KMS-11 (cell line): ENCODE results near the gene DNM1.
"Not testable (repeated sequence)": the region's sequence is repeated elsewhere in the genome, so short reads cannot be mapped to it uniquely, and the experiment has no call there.

Source experiments
- H2AFZ ChIP-seq: fragments of 200-600 bp; sonication (generic); 2 replicates; pipeline ENCODE4 v1.6.1; 2016; ENCODE audit warnings: antibody characterized with exemption, mixed run types, low read depth
- H3K27ac ChIP-seq: fragments of 200-600 bp; sonication (generic); 2 replicates; pipeline ENCODE4 v1.6.1; 2016; ENCODE audit warnings: mild to moderate bottlenecking, mixed run types
- H3K27me3 ChIP-seq: fragments of 200-600 bp; sonication (generic); 2 replicates; pipeline ENCODE4 v1.6.1; 2017; ENCODE audit warnings: mild to moderate bottlenecking, low read depth, mixed run types, moderate library complexity; ENCODE audit not compliant: insufficient read depth
- H3K36me3 ChIP-seq: fragments of 200-600 bp; sonication (generic); 2 replicates; pipeline ENCODE4 v1.6.1; 2017; ENCODE audit warnings: mild to moderate bottlenecking, mixed run types; ENCODE audit not compliant: insufficient read depth
- H3K4me1 ChIP-seq: fragments of 200-600 bp; sonication (generic); 2 replicates; pipeline ENCODE4 v1.6.1; 2016; ENCODE audit warnings: mild to moderate bottlenecking, low read depth, mixed run types; ENCODE audit not compliant: poor library complexity, severe bottlenecking
- H3K4me2 ChIP-seq: fragments of 200-600 bp; sonication (generic); 2 replicates; pipeline ENCODE4 v1.7.0; 2016; ENCODE audit warnings: mild to moderate bottlenecking, mixed run types
- H3K4me3 ChIP-seq: fragments of 200-600 bp; sonication (generic); IDR thresholded peaks from 2 replicates; pipeline ENCODE4 v1.6.1; 2017; ENCODE audit warnings: low read depth, low read length, mixed read lengths; ENCODE audit not compliant: insufficient read depth
- H3K79me2 ChIP-seq: fragments of 200-600 bp; sonication (generic); 2 replicates; pipeline ENCODE4 v1.6.1; 2016; ENCODE audit warnings: low read depth, mixed run types; ENCODE audit not compliant: insufficient read depth
- H3K9ac ChIP-seq: fragments of 200-600 bp; sonication (generic); 2 replicates; pipeline ENCODE4 v1.6.1; 2016; ENCODE audit warnings: mild to moderate bottlenecking, mixed run types
- H4K20me1 ChIP-seq: fragments of 200-600 bp; sonication (generic); 2 replicates; pipeline ENCODE4 v1.6.1; 2016; ENCODE audit warnings: mild to moderate bottlenecking, mixed run types; ENCODE audit not compliant: insufficient read depth
- TF ChIP-seq, protein P1 (sequence below): fragments of 200-600 bp; sonication (generic); conservative IDR thresholded peaks from 2 replicates; pipeline ENCODE4 v1.6.1; 2017; ENCODE audit warnings: low read depth, mild to moderate bottlenecking, antibody characterized with exemption, low read length, moderate library complexity, mixed read lengths

DNM1 gene

DNA sequence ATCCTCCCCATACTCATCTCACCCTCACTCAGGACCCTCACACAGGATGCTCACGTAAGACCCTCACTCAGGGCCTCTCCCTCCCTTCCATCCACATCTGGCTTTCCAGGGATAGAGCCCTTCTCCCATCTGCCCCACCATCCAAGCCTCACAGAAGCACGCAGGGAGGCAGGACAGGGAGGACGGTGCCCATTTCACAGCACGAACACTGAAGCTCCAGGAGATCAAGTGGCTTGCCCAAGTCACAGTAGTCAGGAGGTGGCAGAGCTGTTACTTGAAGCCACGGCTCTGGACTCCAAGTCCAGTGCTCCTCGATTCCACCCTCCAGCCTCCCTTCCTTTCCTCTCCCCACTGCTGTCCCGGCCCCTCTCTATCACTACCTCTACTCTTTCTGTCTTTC, 21.7 kb downstream of the DNM1 start:
- Histone ChIP-seq H3K4me1 (no peaks in the 10 kb centered on the region), H3K27me3 (peaks cover 57% of the 10 kb centered on the region), H2AFZ (no peak overlapping the region), H3K79me2 (no peaks in the 10 kb centered on the region), H3K9ac (no peak overlapping the region), H3K36me3 (no peaks in the 10 kb centered on the region), H4K20me1 (no peaks in the 10 kb centered on the region), H3K4me3 (no peak overlapping the region), H3K4me2 (no peak overlapping the region), H3K27ac (no peak overlapping the region)
- TF ChIP-seq, protein P1, sequence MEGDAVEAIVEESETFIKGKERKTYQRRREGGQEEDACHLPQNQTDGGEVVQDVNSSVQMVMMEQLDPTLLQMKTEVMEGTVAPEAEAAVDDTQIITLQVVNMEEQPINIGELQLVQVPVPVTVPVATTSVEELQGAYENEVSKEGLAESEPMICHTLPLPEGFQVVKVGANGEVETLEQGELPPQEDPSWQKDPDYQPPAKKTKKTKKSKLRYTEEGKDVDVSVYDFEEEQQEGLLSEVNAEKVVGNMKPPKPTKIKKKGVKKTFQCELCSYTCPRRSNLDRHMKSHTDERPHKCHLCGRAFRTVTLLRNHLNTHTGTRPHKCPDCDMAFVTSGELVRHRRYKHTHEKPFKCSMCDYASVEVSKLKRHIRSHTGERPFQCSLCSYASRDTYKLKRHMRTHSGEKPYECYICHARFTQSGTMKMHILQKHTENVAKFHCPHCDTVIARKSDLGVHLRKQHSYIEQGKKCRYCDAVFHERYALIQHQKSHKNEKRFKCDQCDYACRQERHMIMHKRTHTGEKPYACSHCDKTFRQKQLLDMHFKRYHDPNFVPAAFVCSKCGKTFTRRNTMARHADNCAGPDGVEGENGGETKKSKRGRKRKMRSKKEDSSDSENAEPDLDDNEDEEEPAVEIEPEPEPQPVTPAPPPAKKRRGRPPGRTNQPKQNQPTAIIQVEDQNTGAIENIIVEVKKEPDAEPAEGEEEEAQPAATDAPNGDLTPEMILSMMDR = no peak

DNA sequence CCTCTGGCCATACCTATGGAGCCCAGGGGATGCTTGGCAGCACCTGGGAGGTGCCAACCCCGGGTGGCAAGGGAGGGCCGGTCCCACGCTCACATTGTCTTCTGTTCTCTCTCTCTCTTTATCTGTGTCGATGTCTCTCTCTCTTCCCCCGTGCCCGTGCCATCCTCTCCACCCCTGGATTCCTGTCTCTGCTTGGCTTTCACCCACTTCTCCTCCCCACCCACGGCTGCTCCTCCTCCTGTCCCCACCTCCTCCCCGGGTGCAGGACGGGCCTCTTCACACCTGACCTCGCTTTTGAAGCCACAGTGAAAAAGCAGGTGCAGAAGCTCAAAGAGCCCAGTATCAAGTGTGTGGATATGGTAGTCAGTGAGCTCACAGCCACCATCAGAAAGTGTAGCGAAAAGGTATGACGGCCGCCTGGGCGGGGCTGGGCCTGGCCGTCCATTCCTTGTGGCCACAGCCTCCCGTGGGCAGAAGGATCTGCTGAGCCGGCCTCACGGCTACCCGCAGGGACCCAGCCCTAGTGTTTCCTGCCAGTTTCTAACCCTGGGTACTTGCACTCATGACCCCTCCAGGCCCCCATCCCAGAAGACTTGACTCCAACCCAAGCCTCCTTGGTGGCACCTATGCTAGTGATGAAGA, 22.7 kb downstream of the DNM1 start:
- Histone ChIP-seq H3K4me3 (no peak overlapping the region), H3K79me2 (no peaks in the 10 kb centered on the region), H3K27me3 (peaks cover 49% of the 10 kb centered on the region), H3K4me2 (no peak overlapping the region), H3K36me3 (no peaks in the 10 kb centered on the region), H3K4me1 (no peaks in the 10 kb centered on the region), H2AFZ (no peak overlapping the region), H4K20me1 (no peaks in the 10 kb centered on the region), H3K27ac (no peak overlapping the region), H3K9ac (no peak overlapping the region)
- TF ChIP-seq, protein P1 = no peak

DNA sequence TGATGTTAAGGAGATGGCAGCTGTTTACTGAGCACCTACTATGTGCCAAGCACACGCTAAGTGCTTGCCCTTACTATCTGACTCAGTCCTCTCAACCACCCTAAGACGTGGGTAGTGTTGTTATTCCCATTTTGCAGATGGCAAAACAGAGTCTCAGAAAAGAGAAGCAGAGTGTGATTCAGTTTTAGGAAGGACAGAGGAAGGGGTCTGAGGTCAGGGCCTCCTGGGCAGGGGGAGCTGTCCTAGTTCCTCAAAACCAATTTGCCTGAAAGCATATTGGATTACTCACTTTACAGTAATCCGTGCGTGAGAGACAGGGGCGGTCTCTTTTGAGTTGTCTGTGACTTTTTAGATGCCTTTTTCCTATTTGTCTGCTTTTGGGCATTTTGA, 23.2 kb downstream of the DNM1 start:
- H4K20me1 ChIP-seq = no peaks in the 10 kb centered on the region
- peaks cover 49% of the 10 kb centered on the region for H3K27me3 ChIP-seq
- no peak overlapping the region for H3K4me2 ChIP-seq
- no peak overlapping the region for H3K27ac ChIP-seq
- no peak overlapping the region for H2AFZ ChIP-seq
- TF ChIP-seq, protein P1 = no peak
- no peak overlapping the region for H3K4me3 ChIP-seq
- no peak overlapping the region for H3K9ac ChIP-seq
- no peaks in the 10 kb centered on the region for H3K79me2 ChIP-seq
- H3K4me1 ChIP-seq = no peaks in the 10 kb centered on the region
- H3K36me3 ChIP-seq = no peaks in the 10 kb centered on the region

DNA sequence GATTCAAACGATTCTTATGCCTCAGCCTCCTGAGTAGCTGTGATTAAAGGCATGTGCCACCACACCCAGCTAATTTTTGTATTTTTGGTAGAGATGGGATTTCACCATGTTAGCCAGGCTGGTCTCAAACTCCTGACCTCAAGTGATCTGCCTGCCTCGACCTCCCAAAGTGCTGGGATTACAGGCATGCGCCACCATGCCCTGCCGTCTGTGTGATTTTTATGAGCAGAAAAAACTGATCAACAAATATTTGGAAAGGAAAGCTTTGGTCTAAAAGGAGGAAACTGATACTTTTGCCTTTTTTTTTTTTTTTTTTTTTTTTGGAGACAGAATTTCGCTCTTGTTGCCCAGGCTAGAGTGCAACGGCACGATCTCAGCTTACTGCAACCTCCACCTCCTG, 27.7 kb downstream of the DNM1 start:
- H3K4me2 ChIP-seq, H3K79me2 ChIP-seq, H4K20me1 ChIP-seq, H2AFZ ChIP-seq, H3K4me1 ChIP-seq, H3K27ac ChIP-seq, H3K9ac ChIP-seq, H3K4me3 ChIP-seq, H3K36me3 ChIP-seq: not testable (repeated sequence)
- peaks cover 35% of the 10 kb centered on the region; the same call in 1 of the 2 replicates for H3K27me3 ChIP-seq

DNA sequence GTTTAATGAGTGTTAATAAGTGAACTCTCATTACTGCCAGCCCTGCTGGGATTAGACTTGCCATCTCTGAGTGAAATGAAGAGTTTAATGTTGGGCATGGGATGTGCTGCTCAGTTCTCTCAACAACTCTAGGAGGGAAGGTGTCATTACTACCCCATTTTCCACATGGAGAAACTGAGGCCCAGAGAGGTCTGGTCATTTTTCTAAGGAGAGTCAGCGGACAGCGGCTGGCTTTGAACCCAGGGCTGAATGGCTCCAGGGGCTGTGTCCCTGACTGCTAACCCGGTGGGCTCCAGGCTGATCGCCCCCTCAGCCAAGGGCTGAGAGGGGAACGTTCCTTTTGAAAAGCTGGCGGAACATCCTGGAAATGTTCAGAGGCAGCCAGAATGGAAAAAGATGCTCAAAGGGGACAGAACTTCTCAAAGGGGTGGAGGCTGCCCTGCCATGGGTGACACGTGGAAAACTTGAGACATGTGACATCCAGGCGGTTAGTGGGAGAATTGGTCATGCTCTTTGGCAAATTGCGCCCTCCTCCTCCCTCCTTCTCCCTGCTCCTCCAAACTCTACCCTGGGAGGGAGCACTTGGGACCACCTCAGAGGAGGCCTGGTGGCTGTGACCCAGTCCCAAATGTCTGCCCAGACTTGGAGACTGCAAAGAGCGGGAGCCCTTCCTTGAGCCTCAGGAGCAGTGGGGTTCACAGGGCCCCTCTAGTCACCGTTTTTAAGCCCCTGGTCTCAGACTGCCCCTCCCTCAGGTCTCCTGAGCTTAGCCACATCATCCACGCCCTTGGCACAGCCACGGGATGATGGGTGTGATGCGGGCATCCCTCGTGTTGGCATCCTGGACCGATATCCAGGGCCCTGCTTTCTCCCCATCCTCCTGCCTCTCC, 28.7 kb downstream of the DNM1 start:
- H4K20me1 ChIP-seq = no peaks in the 10 kb centered on the region
- H3K79me2 ChIP-seq = no peaks in the 10 kb centered on the region
- H3K27me3 ChIP-seq = peaks cover 29% of the 10 kb centered on the region; the same call in 1 of the 2 replicates
- H3K36me3 ChIP-seq = no peaks in the 10 kb centered on the region
- H3K9ac ChIP-seq = no peak overlapping the region
- H3K27ac ChIP-seq = no peak overlapping the region
- TF ChIP-seq, protein P1 = no peak
- H2AFZ ChIP-seq = no peak overlapping the region
- no peak overlapping the region for H3K4me3 ChIP-seq
- no peak overlapping the region for H3K4me2 ChIP-seq
- no peaks in the 10 kb centered on the region for H3K4me1 ChIP-seq
